GM21529 (cell line): ENCODE data around the gene TSPAN15.
A peak's percentile ranks its signal among the peaks of the same experiment; 100 is the strongest.

ENCODE experiments used
- ATAC-seq: cut with Tn5 transposase; IDR thresholded peaks from one replicate; pipeline ENCODE4 v1.9.1; 2021; ENCODE audit not compliant: unreplicated experiment

TSPAN15 gene

DNA sequence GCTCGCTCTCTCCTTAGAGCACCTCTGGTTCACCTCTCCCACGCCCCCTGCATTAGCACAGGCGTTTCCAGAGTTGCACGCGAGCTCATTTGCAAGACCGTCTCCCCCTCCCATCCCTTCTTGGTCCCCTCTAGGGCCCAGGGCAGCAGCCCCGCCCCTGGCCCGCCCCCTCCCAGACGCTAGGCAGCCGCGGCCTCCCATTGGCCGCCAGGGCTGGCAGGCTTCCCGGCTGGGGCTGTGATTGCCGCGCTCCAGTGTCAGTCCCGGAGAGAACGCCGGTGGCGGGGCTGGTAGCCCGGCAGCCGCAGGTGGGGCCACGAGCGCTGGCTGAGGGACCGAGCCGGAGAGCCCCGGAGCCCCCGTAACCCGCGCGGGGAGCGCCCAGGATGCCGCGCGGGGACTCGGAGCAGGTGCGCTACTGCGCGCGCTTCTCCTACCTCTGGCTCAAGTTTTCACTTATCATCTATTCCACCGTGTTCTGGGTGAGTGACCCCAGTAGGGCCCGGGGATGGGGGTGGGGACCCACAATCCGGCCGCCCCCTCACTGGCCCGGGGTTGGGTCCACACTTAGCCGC is at the start of gene TSPAN15:
Gene TSPAN15 (plus strand): TSS at position 257 of the 575 bp plus-strand sequence. CDS start 130 bp downstream, at position 387.
- ATAC-seq = peak; percentile 92

DNA sequence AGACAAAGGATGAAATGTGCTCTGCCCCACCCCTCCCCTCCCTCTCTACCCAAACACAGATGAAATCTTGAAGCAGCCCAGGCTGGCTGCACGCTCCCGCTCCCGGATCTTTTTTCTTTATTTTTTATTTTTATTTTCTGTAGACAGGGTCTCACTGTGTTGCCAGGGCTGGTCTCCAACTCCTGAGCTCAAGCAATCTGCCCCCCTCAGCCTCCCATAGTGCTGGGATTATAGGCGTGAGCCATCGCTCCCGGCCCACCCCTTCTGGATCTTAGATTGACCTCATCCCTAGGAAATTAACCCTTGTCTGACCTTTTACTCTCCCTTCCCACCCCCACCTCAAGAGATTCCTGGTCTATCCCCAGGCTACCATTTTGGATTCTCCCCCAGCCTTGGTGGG is 48.9 kb upstream of the TSPAN15 start:
- ATAC-seq = no peak

DNA sequence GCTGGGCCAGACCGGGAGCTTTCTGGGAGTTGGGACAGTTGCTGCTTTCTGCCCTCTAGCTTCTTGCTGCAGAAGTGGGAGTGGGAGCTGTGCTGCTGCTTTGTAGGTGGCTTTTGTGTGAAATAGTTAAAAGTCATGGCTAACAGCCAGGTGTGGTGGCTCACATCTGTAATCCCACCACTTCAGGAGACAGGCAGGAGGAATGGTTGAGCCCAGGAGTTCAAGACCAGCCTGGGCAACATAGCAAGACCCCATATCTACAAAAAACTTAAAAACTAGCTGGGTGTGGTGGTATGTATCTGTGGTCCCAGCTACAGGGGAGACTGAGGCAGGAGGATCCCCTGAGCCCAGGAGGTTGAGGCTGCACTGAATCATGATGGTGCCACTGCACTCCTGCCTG is 48.2 kb upstream of the TSPAN15 start:
- ATAC-seq = no peak

DNA sequence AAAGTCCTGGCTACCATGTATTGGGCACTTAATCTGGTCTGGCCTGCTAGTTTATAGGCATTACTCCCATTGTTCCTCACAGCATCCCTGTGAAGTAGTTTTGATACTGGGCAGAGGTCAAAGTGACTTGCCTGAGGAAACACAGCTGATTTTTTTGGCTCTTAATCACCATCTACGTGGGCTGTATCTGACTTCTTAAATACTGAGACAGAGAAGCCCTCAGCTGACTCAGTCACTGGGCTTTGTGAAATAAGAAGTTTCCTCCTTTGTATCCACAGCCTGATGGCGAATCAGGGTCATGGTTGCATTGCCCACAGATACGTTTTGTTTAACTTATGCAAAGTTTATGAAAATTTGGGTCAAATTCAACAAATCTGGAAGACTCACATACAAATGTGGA is 47.7 kb upstream of the TSPAN15 start:
- no peak for ATAC-seq

DNA sequence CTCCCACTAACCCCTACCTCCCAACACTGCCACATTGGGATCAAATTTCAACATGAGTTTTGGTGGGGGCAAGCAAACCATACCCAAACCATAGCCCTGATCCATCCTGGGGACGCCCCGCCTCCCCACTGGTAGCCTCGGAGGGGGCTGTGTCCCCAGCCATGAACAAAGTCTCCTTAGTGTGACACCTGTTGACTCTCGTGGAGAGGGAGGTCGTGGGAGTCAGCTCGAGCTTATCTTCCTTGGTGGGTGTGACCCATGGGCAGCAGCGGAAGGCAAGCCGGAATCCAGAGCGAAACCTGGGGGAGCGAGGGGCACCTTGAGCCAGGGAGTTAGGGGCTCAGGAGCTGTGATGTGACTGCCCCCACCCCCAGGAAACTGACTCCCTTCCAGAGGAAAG is 46.5 kb upstream of the TSPAN15 start:
- no peak for ATAC-seq

DNA sequence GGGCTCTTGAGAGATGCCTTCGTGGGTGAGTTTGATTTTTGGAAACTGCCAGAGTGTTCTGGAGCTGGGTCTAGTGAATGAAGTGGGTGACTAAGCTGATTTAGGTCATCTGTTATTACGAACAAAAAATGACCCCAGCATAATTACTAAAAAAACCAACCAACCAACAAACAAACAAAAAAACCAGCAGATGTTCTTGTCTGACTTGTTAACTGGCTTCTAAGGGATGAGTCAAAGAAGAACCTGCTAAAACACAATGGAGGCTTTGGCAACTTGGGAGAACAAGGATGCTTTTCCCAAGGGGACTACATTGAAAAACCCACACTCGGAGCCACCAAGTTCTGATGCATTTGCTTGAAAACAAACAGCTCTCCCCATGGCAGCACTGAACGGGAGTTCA is 46.0 kb upstream of the TSPAN15 start:
- ATAC-seq = no peak

DNA sequence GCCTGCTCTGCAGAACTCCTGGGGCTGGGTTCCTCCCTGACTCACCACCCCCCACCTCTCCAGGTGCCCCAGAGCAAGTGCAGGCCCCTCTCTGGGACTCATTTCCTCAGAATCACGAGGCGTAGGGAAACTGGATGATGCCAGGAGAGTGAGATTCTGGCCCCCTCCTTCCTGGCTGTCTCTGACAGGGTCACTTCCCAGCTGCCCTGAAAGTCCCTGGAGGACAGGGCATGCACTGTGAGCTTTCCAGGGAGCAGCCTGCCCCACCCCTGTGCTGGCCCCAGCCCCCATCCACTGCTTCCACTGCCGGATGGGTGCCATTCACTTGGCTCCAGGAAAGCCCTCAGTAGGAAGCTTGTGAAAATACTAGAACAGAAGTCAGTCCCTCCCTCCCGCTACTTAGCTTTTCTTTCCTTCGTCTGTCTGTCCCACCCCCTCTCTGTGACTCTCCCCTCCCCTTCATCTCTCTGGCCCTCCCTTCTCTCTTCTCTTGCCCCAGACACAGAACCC is 44.9 kb upstream of the TSPAN15 start:
- no peak for ATAC-seq

DNA sequence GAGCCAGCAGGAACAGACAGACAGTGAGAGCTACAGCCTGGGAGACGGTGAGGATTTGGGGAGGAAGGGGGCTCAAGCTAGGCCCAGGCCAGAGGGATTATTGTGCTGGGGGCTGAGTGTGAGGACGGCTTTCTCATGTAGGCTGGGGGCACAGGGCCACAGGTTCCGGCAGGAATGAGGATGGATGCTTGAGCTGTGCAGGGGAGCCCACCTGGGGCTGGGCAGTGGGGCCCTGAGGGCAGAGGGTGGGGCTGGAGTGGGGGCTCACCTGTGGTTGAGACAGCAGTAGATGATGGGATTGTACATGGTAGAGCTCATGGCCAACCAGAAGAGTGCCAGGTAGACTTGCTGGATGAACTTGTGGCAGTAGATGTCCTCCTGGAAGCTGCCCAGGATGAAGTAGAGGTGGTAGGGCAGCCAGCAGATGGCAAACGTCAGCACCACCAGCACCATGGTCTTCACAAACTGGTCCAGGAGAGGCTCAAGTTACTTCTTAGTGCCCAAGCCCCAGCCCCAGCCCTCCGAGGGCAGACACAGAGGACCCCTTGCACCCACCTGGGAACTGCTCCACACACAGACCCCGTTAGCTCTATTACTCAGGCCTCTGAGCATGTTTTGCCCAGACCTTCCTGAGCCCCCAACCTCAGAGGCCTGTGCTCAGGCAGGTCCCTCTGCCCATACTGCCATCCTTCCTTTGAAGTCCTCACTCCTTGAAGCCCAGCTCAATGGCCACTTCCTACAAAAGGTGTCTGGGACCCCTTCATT is 44.3 kb upstream of the TSPAN15 start:
- ATAC-seq = no peak

DNA sequence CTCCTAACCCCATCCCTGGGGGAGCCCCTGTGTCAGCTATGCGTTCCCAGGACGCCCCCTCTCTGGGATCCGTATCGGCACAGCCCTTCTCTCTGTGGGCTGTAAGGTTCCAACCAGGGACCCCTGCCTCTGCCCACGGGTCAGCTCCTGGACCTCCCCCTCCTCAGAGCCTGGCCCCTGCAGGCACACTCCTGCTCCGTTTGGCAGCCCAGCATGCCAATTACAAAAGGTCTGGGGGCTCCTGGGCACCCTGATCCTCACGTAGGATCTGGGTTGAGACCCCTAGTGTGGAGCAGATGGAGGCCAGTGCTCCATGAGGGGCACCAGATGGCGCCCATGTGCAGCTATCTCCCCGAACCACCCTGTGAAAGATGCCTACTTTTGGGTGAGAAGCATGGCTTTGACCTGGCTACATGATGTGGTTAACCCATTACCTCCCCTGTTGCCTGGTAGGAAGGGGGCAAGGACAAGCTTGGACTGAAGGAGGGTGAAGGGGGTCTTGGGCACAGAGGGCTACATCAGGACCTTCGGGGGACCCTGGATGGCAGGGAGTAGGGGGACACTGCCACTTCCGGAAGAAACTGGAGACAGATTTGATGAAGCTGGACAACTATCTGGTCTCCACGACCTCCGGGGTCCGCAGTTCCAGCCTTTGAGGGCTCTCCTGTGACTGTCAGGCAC is 43.5 kb upstream of the TSPAN15 start:
- ATAC-seq = no peak

DNA sequence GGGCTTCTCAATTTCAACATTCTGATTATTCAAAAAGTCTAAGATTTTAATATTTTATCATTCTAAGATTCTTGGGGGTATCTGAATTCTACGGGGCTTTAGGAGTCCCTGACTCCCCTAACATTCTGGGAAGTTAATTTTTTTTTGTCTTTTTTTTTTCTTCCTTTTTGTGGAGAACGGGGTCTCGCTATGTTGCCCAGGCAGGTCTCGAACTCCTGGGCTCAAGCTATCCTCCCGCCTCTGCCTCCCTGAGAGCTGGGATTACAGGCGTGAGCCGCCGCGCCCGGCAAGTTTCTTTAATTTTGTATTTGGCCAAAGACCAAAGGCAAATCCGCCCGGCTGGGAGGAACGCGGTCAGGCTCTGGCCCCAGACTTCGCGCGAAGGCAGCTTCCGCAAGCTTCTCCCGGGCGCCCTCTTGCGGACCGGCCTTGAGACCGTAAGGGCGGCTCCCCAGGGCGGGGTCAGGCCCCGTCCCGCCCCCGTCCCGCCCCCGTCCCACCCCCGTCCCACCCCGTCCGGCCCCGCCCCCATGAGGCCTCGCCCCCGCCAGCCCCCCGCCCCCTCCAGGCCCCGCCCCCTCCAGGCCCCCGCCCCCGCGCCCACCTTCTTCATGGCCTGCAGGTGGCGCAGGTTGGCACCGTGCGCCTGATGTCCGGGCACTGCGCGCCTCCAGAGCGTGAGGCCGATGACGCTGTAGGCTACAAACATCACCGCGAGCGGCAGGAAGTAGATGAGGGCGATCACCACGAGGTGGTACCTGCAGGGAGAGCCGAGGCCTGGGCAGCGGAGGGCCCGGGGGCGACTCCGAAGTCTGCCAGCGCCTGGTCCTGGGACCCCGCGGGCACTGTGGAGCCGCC is 42.7 kb upstream of the TSPAN15 start:
- peak; percentile 72 for ATAC-seq

DNA sequence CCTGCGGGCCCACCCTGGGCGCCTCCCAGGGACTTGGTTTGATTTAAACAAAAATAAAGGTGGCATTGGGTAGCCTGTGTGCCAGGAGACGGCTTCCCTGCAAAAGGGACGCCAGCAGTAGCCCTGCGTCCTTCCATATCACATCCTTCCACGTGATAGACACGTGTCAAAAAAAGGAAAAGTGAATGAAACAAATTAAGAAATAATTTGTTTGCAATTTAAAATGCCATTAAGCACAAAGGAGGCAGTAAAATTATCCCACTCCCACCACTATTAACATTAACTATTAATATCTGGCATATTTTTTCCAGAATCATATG is 42.1 kb upstream of the TSPAN15 start:
- ATAC-seq = no peak

DNA sequence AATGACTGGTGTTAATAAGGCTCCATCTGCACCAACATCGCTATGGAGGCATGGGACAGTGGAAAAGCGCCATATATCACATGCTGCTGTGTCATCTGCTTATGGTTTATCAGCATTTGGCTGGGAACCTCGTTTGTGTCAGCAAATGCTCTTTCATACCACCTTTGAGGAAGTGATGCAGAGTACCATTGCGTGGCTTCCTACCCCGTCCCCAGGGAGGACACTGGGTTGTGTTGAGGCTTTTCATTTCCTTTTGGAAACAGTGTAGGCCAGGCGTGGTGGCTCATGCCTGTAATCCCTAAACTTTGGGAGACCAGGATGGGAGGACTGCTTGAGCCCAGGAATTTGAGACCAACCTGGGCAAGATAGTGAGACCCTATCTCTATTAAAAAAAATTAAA is 41.3 kb upstream of the TSPAN15 start:
- peak; percentile 43 for ATAC-seq

DNA sequence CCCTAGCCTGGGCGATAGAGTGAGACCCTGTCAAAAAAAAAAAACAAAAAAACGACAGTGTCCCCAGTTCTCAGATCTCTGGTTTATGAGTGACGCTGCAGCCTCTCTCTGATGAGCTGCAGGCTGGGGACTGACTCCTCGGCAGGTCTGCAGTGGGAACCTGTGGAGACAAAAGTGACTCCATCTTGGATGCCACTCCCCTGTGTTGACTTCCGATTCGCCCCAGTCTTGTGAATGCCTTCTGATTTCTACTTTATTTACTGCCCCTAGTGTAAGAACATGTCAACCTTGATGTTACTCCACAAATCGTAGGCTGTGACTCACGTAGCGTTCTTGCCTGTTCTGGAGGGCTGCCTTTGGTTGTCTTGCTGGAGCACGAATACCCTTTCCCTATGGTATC is 40.8 kb upstream of the TSPAN15 start:
- no peak for ATAC-seq

DNA sequence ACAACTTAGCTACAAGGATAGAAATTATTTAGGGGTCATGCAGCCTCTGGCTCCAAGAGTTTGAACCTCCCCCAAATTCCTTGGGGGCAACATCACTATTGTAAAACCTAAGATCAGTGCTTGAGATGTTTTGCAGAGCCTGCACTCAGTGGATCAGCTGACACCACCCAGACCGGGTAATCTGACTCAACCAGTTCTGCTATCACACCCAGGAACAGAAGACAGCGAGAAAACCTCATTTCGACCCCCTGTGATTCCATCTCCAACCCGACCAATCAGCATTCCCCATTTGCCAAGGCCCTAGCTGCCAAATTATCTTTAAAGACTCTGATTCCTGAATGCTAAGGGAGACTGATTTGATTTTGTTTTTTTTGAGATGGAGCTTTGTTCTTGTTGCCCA is 39.8 kb upstream of the TSPAN15 start:
- no peak for ATAC-seq

DNA sequence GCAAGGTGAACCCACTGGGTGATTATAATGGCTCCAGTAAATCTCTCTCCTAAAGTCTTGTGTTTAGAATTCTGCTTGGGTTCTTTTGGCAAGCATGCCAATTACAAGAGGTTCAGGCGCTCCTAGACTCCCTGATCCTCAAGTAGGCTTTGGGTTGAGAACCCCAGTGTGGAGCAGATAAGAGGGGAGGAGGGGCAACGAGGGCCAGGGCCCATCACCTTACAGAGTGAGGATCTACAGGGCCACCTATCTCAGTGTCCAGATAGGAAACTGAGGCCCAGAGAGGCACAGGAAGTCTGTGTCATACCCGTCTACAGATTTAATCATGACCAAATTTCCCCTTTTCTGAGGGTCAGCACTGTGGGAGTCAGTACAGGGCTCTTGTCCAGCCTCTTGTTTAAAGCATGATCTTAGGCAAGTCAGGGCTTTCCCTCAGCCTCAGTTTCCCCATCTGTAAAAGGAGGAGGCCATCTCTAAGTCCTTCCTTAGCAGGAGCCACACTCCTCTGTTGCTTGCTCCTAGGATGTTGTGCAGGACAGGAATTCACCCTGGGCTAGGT is 39.0 kb upstream of the TSPAN15 start:
- no peak for ATAC-seq

DNA sequence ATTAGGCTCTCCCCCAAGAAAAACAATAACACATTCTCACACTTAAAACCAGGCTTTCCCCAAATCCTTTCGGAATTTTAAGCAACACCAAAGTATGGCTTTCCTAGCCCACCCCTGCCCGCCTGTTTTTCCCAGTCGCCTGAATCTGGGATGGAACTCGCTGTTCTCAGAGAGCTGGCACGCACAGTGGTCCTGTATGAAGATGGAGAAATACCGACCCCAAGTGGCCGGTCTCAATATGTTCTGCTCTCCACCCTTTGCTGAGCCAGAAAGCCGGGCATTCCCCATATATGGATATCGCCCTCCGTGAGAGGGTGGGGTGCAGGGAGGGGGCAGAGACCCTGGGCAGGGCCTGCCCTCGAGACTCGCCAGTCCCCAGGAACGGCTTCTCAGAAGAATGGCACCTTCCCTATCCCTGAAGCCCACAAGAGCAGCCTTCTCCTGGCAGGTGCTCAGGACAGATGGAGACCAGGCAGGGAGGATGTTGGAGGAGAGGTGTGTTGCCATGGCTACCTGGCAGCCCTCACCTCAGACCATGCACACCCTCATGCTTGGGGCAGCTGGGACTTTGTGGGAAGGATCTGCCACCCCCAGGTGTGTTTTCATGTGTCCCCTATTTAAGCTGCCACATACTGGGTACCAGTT is 37.9 kb upstream of the TSPAN15 start:
- ATAC-seq = no peak

DNA sequence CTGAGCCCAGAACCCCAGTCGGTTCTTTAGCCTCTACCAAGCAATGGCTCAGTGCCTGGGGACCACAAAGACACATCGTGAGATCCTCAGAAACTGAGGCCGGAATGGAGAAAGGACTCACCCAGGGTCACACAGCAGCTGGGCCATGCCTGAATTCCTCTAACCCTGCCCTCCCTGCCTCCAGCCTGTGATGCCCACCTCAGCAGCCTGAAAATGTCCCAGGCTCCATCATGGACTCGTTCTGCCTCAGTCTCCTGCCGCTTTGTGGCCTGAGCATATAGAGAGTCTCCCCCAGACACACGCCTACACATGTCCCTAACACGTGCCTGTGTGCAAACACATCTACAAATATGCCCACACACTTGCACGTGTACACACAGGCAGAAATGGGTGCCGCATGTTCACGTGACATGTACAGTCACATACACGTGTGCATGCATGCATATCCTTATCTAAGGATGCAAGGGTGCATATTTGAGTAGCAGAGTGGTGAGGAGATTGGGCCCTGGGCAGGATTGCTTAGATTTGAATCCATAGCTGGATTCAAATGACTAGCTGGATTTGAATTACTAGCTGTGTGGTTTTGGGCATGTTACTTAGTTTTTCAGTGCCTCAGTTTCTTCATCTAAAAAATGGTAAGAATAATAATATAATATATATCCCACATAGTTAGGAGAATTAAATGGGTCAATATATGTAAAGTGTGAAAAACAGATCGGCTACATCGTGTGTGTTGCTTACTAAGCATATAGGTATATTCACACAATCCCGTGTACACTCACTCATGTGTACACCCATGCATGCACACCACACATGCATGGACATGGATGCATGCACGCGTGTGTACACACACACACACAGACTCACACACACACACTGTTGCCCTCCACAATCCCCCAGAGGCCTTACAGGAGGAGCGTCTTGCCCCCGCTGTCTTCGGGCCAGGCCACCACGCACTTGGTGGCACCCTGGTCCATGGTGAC is 36.9 kb upstream of the TSPAN15 start:
- no peak for ATAC-seq

DNA sequence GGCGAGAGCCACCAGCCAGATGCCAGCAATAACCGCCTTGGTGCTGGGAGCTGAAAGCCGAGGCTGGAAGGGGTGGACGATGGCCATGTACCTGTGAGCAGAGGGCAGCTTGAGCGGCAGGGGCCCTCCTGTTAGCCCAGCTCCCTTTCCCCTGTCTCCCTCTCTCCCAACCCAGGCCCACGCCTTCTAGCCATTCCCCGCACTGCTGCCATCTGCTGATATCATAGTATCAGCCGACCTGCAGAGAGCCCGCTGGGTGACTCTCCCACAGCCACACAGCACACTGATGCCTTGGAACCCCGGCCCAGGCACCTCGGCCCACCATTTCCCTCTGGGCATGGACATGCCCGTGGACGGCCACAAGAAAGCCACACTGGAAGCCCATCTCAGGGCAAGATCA is 36.2 kb upstream of the TSPAN15 start:
- no peak for ATAC-seq

DNA sequence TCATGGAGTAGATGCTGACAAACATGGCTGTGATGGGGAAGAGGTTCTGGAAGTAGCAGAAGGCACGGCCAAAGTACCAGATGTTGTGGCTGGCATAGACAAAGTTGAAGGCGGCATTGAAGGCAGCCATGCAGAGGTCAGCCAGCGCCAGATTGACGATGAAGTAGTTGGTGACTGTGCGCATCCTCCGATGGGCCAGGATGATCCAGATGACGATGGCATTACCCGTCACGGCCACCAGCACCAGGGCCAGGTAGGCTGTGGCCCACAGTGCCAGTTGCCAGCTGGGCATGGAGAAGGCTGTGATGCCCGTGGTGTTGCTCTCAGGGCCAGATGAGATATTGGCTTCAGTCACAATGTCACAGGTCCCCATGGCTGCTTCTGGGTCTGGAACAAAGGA is 35.3 kb upstream of the TSPAN15 start:
- no peak for ATAC-seq
